Limb (tissue), 2 donors: ENCODE measurements around the gene SGMS1.

Source experiments
- DNase-seq, 2 donors: peaks; one replicate each; pipeline ENCODE4 v3.0.0-alpha.2; 2016; ENCODE audit errors: extremely low spot score in 2 of 2

The SGMS1 gene

DNA sequence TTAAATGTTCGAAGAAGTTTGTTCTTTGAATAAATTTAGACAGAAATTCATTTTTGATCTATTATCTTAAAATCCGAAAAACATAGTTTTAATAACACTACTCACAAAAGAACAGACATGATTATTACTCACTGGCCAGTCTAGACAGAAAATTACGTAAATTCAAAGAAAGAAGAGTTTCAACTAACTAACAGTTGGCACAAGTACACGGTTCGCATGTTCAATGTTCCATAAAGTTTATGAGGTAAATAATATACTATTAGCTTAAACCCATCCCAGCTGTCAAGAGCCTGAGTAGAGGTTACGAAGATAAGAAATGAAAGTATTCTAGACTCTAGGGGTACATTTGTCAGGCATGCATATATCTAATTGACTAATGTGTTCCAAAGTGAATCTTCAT, 220.7 kb downstream of the SGMS1 start:
- DNase-seq = no peak

DNA sequence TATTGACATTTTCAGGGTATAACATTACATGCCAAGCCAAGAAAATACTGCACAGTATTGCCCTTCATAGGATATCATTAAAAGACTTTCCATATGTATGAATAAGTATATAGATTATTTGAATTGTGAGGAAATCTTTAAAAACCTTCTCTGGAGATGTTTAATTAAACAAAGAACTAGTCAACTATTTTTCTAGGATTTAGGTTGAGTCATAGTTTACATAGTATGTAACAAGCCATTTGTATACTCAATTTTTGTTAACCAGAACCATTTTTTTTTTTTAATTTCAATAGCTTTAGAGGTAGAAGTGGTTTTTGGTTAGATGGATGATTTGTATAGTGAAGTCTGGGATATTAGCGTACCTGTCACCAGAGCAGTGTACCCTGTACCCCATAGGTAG, 221.3 kb downstream of the SGMS1 start:
- no peak for DNase-seq

GRCh38 chr10:50400694-50401093, 223.1 kb downstream of the SGMS1 start:
- no peak for DNase-seq

DNA sequence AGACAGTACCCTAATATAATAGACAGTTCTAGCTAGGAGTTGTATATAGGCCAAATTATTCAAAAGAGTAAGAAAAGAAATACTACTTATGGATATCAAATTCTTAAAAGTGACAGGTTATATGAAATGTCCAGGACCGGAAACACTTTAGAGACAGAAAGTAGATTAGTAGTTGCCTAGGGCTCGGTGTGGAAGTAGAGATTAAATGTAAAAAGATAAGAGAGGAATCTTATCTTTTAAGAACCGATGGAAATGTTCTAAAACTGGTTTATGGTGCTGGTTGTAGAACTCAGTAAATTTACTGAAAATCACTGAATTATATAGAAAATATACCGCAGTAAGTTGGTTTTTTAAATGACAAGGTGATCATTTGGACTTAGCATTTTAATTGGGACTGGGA, 224.9 kb downstream of the SGMS1 start:
- no peak for DNase-seq

GRCh38 chr10:50398381-50398780, 225.4 kb downstream of the SGMS1 start:
- no peak for DNase-seq

DNA sequence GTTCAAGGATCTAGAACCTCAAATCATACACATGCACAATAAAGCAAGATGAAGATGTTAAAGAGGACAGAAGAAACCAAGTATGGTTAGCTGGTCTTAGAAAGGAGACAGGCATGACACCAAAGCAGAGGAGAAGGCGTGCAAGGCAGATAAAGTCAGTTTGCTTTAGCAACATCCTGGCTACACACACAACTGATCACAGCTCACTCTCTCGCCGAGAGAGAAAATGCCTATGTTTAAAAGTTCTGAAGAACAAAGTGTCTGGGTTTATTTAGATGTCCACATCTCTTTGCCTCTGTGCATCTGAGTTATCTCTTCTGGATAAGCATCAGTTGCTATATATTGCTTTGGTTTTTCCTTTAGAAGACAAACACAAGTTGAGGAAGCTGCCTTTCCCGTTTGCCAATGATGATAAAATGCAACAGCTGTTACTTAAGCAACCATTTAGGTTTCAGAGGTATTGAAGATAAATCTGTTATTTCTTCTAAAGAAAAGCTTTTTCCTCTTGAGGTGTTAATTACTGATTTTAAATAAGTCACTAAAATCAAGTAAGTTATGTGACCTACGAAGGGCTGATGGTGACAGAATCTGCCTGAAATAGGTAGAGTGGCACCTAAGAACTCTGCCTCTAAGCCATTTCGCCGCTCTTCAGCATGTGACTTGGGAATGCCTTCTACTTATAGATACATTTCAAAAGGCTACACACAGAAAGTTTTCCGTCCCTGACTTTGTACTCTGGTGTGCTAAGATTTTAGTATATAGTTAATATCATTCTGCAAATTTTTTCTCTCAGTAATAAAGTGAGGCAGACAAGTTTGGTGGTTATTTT, 226.2 kb downstream of the SGMS1 start:
- DNase-seq = no peak

DNA sequence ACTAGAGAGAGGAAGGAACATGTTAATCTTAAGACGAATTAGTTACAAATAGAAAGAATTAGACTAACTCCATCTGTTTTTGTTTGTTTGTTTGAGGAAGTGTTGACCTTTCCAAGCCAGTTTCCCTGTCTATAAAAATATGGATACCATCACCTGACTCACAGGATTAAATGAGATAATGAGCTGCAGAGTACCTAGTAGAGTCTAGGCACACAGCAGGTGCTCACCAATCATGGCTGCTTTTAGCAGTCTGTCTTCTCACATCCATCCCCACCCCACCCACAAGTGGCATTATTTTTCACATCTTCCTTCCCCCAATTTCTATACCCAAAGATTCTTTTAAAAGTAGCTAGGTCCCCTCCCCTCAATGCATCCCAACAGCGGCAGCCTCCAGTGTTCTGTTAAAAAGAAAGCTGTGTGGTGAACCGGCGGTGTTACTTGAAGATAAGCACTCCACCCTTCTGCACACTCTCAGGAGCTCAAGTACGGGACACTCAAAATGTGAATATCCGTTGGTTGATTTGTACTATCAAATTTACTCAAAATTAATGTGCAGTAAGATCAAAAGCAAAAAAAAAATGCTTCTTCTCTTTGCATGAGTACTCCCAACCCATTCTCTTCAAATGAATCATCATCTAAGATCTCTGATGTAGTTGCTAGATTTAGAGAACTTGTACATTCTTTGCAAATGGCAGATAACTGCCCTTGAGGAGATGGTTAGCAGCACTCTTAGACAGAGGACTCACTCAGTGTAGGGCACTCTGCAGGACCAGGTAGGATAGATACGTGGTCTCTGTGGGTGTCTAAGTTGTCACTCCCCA, 227.1 kb downstream of the SGMS1 start:
- no peak for DNase-seq

DNA sequence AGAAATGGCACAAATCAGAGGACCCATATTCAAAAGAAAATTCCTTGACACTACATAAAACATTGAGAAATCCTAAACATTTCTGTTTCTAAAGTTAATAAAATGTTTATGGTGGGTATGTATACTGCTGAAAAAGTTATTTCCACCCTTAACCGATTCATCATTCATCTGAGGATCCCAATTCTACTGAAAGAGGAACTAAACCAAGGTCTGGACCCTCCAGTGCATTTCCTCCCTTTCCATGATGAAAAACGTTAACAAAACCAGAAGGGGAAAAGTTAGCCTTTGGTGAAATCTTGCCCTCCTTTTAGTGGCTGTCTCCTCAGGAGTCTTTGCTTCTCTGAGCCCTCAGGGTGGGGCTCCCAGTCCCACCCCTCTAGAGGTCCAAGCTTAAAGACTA, 227.9 kb downstream of the SGMS1 start:
- DNase-seq = no peak

GRCh38 chr10:50395271-50395670, 228.5 kb downstream of the SGMS1 start:
- no peak for DNase-seq

GRCh38 chr10:50394832-50395231, 228.9 kb downstream of the SGMS1 start:
- no peak for DNase-seq

DNA sequence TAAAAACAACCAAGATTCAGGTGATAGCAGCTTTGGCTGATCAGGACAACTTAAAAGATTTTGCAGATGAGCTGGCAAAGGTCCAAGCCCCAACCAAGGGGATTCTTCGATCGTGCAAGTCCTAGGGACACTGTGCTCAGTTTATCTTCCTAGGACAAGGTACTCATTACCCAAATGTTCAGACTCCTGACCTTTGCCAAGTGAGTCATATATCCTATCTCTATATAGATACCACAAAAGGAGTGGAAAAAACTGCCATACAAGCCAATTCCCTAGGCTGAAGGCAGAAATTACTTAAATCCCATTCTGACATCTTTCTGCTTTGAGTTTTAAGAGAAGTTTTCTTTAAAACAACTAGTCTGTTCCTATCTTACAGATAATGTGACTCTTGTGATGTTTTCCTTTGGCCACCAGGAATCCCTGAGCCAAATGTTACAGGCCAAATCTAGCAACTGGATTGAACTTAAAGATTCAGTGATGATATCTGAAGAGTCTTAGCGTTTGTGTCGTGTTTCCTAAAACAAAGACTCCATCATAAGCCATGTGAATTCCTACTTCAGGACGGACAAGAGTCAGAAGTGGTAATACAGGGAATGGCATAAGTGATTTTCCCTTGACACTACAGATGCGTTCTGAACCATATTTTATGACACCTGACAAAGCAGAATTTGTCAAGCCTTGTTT, 229.8 kb downstream of the SGMS1 start:
- DNase-seq = no peak

- DNase-seq = no peak
Observed at GRCh38 chr10:50392966-50393718, 230.6 kb downstream of the SGMS1 start.

GRCh38 chr10:50392426-50392825, 231.3 kb downstream of the SGMS1 start:
- no peak for DNase-seq

- no peak for DNase-seq
Observed at GRCh38 chr10:50390302-50390701, 233.5 kb downstream of the SGMS1 start.

DNA sequence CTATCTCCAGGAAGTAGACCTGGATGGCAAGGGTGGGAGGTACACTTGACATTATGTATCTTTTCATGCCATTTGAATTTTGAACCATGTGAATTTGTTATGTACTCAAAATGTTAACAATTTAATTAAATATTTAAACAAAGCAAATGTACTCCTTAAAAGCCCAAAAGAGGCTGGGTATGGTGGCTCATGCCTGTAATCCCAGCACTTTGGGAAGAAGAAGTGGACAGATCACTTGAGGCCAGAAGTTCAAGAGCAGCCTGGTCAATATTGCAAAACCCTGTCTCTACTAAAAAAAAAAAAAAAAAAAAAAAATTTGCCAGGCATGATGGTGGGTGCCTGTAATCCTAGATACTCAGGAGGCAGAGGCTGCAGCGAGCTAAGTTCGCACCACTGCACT, 235.6 kb downstream of the SGMS1 start:
- no peak for DNase-seq

- no peak for DNase-seq
Observed at GRCh38 chr10:50387732-50388073, 236.1 kb downstream of the SGMS1 start.

DNA sequence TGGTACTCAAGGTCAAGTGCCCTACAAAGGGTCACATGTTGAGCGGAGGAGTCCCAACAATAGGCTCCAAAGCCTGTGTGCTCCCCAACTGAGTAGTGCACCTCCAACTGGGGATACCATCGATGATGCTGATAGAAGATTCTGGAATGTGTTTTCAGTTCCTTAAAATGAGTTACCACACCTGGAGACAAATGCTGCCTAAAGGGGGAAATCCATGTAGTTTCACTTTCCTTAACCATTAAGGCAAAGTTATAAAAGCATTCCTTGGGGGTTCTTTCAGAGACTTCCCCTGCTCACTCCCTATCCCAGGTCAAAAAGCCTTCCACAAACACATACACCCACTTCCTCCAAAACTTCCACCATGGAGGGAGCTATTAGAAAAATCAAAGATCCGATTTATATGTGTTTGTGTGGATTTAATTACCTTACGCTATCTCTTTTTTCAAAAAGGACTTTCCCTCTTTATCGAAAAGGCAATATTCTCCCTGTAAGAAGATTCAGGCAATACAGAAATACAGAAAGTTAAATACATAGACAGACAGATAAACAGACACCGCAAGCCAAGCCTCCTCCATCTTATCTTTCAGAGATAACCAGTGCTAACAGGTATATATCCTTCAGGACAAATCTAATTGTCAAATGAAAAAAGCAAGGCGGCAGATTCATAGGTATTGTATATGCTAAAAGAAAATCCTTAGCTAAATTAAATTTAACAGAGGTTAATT, 236.6 kb downstream of the SGMS1 start:
- no peak for DNase-seq

DNA sequence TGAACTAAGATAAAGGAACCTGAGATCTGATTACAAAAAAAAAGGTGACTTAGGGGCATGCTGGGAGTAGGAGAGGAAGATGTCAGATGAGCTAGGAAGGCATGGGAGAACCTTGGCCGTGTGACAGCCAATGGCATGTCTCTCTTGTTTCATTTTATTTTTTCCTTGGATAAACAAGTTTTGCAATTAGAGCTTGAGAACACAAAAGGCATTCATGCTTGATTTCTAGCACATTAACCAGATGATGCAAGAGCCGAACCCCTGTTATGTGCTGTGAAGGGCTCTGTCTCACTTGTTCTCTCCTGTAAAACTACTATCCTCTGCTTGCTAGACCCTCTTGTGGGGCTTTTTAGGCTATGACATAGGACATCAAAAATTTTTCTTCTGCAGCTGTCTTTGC, 238.1 kb downstream of the SGMS1 start:
- no peak for DNase-seq

- no peak for DNase-seq
Observed at GRCh38 chr10:50384898-50385297, 238.9 kb downstream of the SGMS1 start.

DNA sequence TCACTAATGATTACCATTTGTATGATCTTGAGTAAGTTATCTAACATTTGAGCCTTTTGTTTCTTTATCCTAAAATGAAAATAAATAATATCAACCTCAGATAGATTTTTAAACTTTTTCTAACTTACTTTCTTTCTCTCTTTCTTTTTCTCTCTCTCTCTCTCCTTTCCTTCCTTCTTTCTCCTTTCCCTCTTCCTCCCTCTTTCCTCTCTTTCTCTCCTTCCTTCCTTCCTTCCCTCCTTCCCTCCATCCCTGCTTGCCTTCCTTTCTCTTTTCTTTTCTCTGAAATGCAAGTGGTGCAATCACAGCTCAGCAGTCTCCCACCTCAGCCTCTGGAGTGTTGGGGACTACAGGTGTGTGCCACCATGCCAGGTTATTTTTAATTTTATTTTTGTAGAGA, 239.5 kb downstream of the SGMS1 start:
- DNase-seq = no peak

- no peak for DNase-seq
Observed at GRCh38 chr10:50382576-50383023, 241.2 kb downstream of the SGMS1 start.
